KMS-11 (cell line): Measurements from ENCODE around the gene PGAP2.

ENCODE experiments used
- H2AFZ ChIP-seq: fragments of 200-600 bp; sonication (generic); 2 replicates; pipeline ENCODE4 v1.6.1; 2016; ENCODE audit warnings: antibody characterized with exemption, mixed run types, low read depth
- H3K27ac ChIP-seq: fragments of 200-600 bp; sonication (generic); 2 replicates; pipeline ENCODE4 v1.6.1; 2016; ENCODE audit warnings: mild to moderate bottlenecking, mixed run types
- H3K27me3 ChIP-seq: fragments of 200-600 bp; sonication (generic); 2 replicates; pipeline ENCODE4 v1.6.1; 2017; ENCODE audit warnings: mild to moderate bottlenecking, low read depth, mixed run types, moderate library complexity; ENCODE audit not compliant: insufficient read depth
- H3K36me3 ChIP-seq: fragments of 200-600 bp; sonication (generic); 2 replicates; pipeline ENCODE4 v1.6.1; 2017; ENCODE audit warnings: mild to moderate bottlenecking, mixed run types; ENCODE audit not compliant: insufficient read depth
- H3K4me1 ChIP-seq: fragments of 200-600 bp; sonication (generic); 2 replicates; pipeline ENCODE4 v1.6.1; 2016; ENCODE audit warnings: mild to moderate bottlenecking, low read depth, mixed run types; ENCODE audit not compliant: poor library complexity, severe bottlenecking
- H3K4me2 ChIP-seq: fragments of 200-600 bp; sonication (generic); 2 replicates; pipeline ENCODE4 v1.7.0; 2016; ENCODE audit warnings: mild to moderate bottlenecking, mixed run types
- H3K4me3 ChIP-seq: fragments of 200-600 bp; sonication (generic); IDR thresholded peaks from 2 replicates; pipeline ENCODE4 v1.6.1; 2017; ENCODE audit warnings: low read depth, low read length, mixed read lengths; ENCODE audit not compliant: insufficient read depth
- H3K79me2 ChIP-seq: fragments of 200-600 bp; sonication (generic); 2 replicates; pipeline ENCODE4 v1.6.1; 2016; ENCODE audit warnings: low read depth, mixed run types; ENCODE audit not compliant: insufficient read depth
- H3K9ac ChIP-seq: fragments of 200-600 bp; sonication (generic); 2 replicates; pipeline ENCODE4 v1.6.1; 2016; ENCODE audit warnings: mild to moderate bottlenecking, mixed run types
- H4K20me1 ChIP-seq: fragments of 200-600 bp; sonication (generic); 2 replicates; pipeline ENCODE4 v1.6.1; 2016; ENCODE audit warnings: mild to moderate bottlenecking, mixed run types; ENCODE audit not compliant: insufficient read depth
- TF ChIP-seq, protein P1 (sequence below): fragments of 200-600 bp; sonication (generic); conservative IDR thresholded peaks from 2 replicates; pipeline ENCODE4 v1.6.1; 2017; ENCODE audit warnings: low read depth, mild to moderate bottlenecking, antibody characterized with exemption, low read length, moderate library complexity, mixed read lengths

PGAP2 gene

DNA sequence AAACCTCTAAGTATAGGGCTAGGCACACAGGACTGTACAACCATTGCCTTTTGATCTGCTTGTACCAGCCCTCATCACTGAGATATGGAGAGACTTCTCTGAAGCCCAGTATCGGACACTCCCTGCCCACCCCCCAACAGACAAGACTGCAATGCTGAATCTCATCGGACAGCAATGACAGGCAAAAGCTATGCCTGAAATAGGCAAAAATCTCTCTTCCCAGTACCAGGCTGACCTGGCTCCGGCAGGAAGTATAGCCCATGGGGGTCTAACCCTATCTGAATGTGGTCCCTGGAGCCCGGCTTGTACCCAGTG lies 25.9 kb downstream of the PGAP2 start:
- Histone ChIP-seq H3K27ac (no peak overlapping the region), H3K9ac (no peak overlapping the region), H3K36me3 (no peaks in the 10 kb centered on the region), H3K79me2 (peaks cover 50% of the 10 kb centered on the region; the same call in 1 of the 2 replicates), H3K27me3 (no peaks in the 10 kb centered on the region), H3K4me1 (peaks cover 34% of the 10 kb centered on the region), H4K20me1 (0 out of 2 replicates have a peak, but pooled peaks cover 4% of the 10 kb centered on the region), H3K4me3 (no peak overlapping the region), H2AFZ (no peak overlapping the region), H3K4me2 (no peak overlapping the region)
- TF ChIP-seq, protein P1, sequence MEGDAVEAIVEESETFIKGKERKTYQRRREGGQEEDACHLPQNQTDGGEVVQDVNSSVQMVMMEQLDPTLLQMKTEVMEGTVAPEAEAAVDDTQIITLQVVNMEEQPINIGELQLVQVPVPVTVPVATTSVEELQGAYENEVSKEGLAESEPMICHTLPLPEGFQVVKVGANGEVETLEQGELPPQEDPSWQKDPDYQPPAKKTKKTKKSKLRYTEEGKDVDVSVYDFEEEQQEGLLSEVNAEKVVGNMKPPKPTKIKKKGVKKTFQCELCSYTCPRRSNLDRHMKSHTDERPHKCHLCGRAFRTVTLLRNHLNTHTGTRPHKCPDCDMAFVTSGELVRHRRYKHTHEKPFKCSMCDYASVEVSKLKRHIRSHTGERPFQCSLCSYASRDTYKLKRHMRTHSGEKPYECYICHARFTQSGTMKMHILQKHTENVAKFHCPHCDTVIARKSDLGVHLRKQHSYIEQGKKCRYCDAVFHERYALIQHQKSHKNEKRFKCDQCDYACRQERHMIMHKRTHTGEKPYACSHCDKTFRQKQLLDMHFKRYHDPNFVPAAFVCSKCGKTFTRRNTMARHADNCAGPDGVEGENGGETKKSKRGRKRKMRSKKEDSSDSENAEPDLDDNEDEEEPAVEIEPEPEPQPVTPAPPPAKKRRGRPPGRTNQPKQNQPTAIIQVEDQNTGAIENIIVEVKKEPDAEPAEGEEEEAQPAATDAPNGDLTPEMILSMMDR = no peak

DNA sequence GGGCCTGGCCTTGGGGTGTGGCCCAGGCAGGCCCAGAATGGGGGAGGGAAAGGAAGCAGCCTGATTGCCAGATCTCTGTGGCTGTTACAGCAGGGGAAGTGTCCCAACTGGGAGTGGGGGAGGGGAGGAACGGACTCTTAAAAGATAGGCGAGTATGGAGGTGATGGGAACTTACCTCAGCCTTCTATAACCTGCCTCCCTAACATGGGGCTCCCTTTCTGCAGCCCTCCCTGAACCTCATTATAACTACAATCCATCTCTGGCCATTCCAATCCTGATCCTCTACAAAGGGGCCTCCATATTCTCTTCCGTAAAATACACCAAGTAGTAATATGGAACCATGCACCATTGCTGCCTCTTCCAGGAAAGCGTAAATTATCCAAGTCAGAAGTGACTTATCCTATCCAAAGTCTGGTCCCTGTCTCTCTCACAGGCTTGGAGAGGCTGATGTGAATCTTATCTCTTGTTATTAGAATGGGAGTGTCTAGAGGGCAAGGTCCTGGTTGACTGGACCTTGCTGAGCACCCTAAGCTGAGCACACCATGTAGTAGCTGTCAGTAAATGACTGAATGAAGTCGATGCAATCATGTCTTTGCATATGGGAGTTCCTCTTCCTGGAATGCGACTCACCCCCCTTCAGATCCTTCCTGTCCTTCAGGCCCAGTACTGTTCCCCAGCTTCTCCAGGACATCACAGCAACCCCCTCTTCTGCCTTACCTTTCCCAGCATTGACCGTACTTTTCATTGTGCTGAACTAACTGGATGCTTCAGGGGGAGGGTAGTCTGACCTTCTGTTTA lies 26.5 kb downstream of the PGAP2 start:
- TF ChIP-seq, protein P1 = no peak
- no peak overlapping the region for H2AFZ ChIP-seq
- no peak overlapping the region for H3K4me2 ChIP-seq
- H3K36me3 ChIP-seq = no peaks in the 10 kb centered on the region
- no peaks in the 10 kb centered on the region for H3K27me3 ChIP-seq
- 0 out of 2 replicates have a peak, but pooled peaks cover 4% of the 10 kb centered on the region for H4K20me1 ChIP-seq
- no peak overlapping the region for H3K27ac ChIP-seq
- H3K4me1 ChIP-seq = peaks cover 40% of the 10 kb centered on the region
- no peak overlapping the region for H3K9ac ChIP-seq
- peaks cover 55% of the 10 kb centered on the region; the same call in 1 of the 2 replicates for H3K79me2 ChIP-seq
- no peak overlapping the region for H3K4me3 ChIP-seq

DNA sequence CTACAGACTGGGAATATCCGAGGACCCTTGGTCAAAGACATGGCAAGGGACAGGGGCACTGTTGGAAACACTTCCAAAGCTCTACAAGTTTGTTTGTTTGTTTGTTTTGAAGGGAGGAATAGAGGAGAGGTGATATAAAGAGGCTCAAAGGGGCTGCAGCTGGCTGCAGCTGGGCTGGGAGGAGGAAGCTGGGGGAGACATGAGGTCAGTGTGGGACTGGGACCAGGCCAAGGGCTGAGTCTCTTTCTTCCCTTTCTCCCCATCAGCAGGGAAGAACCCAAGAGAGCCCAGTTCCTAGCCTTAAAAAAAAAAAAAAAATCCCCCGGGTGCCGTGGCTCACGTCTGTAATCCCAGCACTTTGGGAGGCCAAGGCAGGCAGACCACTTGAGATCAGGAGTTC lies 27.4 kb downstream of the PGAP2 start:
- no peak overlapping the region for H3K4me3 ChIP-seq
- peaks cover 42% of the 10 kb centered on the region for H3K4me1 ChIP-seq
- no peak overlapping the region for H3K9ac ChIP-seq
- H3K36me3 ChIP-seq = no peaks in the 10 kb centered on the region
- peaks cover 60% of the 10 kb centered on the region; the same call in 1 of the 2 replicates for H3K79me2 ChIP-seq
- H4K20me1 ChIP-seq = 0 out of 2 replicates have a peak, but pooled peaks cover 4% of the 10 kb centered on the region
- H3K27ac ChIP-seq = no peak overlapping the region
- no peaks in the 10 kb centered on the region for H3K27me3 ChIP-seq
- TF ChIP-seq, protein P1 = no peak
- no peak overlapping the region for H2AFZ ChIP-seq
- H3K4me2 ChIP-seq = no peak overlapping the region

DNA sequence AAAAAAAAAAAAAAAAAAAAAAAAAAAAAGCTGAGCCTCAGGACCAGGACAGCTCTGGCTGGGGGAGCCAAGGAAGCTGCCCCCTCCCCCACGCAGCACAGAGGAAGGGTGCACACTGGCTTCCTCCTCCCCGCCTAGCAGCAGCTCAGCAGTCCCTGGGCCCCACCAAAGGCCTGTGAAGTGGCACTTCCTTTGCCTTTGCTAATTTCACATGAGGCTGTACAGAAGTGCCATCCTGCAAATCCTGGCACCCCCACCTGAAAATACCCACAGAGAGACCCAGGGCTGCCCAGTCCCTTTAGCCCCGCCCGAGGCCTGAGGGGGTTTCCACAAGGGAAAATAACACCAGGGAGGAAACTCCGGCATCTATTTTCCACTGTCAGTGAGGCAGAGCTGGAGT lies 28.5 kb downstream of the PGAP2 start:
- Histone ChIP-seq H3K36me3 (no peaks in the 10 kb centered on the region), H3K4me2 (no peak overlapping the region), H2AFZ (no peak overlapping the region), H3K27me3 (no peaks in the 10 kb centered on the region), H4K20me1 (0 out of 2 replicates have a peak, but pooled peaks cover 4% of the 10 kb centered on the region), H3K27ac (no peak overlapping the region), H3K4me3 (no peak overlapping the region), H3K4me1 (peaks cover 46% of the 10 kb centered on the region), H3K79me2 (peaks cover 60% of the 10 kb centered on the region; the same call in 1 of the 2 replicates), H3K9ac (no peak overlapping the region)
- TF ChIP-seq, protein P1 = no peak
